Gastrocnemius medialis (tissue), 4 donors: ENCODE measurements around the gene TOMM70. TPM values are rescaled to one million over a fixed set of nuclear protein-coding genes. Genes with fewer than 3 reads are reported as not detected.

Source experiments
- ATAC-seq, 2 donors: fragments of 150-250 bp; one replicate each; pipeline ENCODE4 v1.9.1; 2016
- DNase-seq, 2 donors: peaks; one replicate each; pipeline ENCODE4 v3.0.0-alpha.2; 2019
- H3K27ac ChIP-seq, 4 donors: fragments of 200-600 bp; sonication (generic); 1 replicate in 1 of 4; 2 replicates in 3 of 4; pipeline ENCODE4 v1.5.1; 2016 to 2018; ENCODE audit warnings: mild to moderate bottlenecking in 2 of 4, moderate library complexity in 1 of 4
- H3K27me3 ChIP-seq, 3 donors: fragments of 200-600 bp; sonication (generic) in 2 of 3; 1 replicate in 1 of 3; 2 replicates in 2 of 3; pipeline versions ENCODE4 v1.5.1 to v1.6.0; 2016 to 2019; ENCODE audit warnings: mild to moderate bottlenecking in 1 of 3, moderate library complexity in 1 of 3
- H3K36me3 ChIP-seq, 2 donors: fragments of 200-600 bp; sonication (generic) in 1 of 2; one replicate each; pipeline ENCODE4 v1.5.1; 2017 to 2018
- H3K4me1 ChIP-seq, 2 donors: fragments of 200-600 bp; sonication (generic) in 1 of 2; one replicate each; pipeline ENCODE4 v1.5.1; 2016 to 2017; ENCODE audit warnings: mild to moderate bottlenecking in 2 of 2
- H3K4me3 ChIP-seq, 4 donors: fragments of 200-600 bp; sonication (generic) in 3 of 4; 1 replicate in 1 of 4; 2 replicates in 3 of 4; pipeline ENCODE4 v1.5.1; 2016 to 2019; ENCODE audit warnings: mild to moderate bottlenecking in 2 of 4
- H3K9me3 ChIP-seq, 3 donors: fragments of 200-600 bp; sonication (generic) in 2 of 3; 1 replicate in 1 of 3; 2 replicates in 2 of 3; pipeline ENCODE4 v1.5.1; 2016 to 2019
- POLR2A ChIP-seq, 2 donors: fragments of 450-650 bp; IDR thresholded peaks; one replicate each; pipeline ENCODE4 v1.6.1; 2017; ENCODE audit warnings: antibody characterized with exemption in 2 of 2, mild to moderate bottlenecking in 2 of 2, moderate library complexity in 2 of 2
- in situ Hi-C, 4 donors: fragments of 200-750 bp; cut with MboI; loops; one replicate each; pipeline versions ENCODE4 v1.15.0 to v1.8.0; 2017; ENCODE audit warnings: low sequenced_read_pairs in 4 of 4
- intact Hi-C: fragments of 100-400 bp; cut with DNase I; formaldehyde crosslinking; loops from one replicate; pipeline ENCODE4 v1.15.1; 2023; ENCODE audit warnings: low total_unique reads
- total RNA-seq, 4 donors: library from RNA; depleted of rRNA; stranded (reverse); fragments of >200 nt; gene quantifications; one replicate each; pipeline versions ENCODE4 v1.1.0 to v1.2.3, GENCODE V29; 2016
- TF ChIP-seq, protein P1 (sequence below), 5 experiments: fragments of 450-650 bp in 3 of 5; fragments of 200-600 bp in 2 of 5; sonication (generic) in 2 of 5; IDR thresholded peaks in 4 of 5; conservative IDR thresholded peaks in 1 of 5; 1 replicate in 4 of 5; 2 replicates in 1 of 5; pipeline ENCODE4 v1.5.1; 2016 to 2019; ENCODE audit warnings: antibody characterized with exemption in 5 of 5, mild to moderate bottlenecking in 3 of 5, moderate library complexity in 3 of 5

The TOMM70 gene
- total RNA-seq, 4 donors from 2014 or later, result 57.6 to 82.2 (median 64.3) TPM

DNA sequence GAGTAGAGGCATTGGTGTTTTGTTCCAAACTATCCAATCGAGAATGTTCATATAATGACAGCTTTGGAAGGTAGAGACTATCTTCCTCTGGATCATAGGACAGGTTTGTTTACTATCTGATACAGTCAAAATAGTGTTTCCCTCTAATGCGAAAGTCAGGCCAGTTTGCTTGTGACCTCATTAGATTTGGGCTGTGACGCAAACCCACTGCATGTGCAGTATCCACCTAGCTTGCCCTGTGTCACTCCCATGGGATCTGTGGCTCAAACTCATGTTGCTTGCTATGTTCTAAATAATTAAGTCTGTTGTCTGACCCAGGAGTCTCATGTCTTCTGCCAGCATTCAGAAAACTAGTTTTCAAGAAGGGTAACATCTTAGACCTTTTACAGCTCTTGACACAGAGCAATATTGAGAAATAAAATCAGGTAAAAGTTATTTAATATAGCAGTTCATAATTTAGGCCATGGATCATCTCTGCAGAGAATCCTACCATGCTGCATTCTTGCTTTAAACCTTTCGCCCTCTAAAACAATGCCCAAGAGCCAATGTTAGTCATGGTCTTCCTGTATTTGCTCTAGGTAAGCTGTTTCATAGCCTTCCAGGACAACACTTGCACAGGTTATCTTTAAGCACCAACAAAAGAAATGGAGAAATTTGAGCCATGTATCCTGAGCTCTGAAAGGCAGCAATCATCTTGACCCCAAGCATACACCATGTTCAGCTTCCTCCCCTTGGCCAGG lies 40.0 kb downstream of the TOMM70 start:
- H3K36me3 ChIP-seq, result peaks cover 0 to 59% of the 10 kb centered on the region in 2 donors
- in situ Hi-C loops, result no loop called here
- intact Hi-C loops, result no loop called here
- H3K4me3 ChIP-seq, result no peak overlapping the region
- no peaks in the 10 kb centered on the region for H3K4me1 ChIP-seq
- no peaks in the 10 kb centered on the region for H3K9me3 ChIP-seq
- H3K27ac ChIP-seq, result no peak overlapping the region
- ATAC-seq (no peak), DNase-seq (no peak)
- no peak for TF ChIP-seq POLR2A (IDR thresholded peaks at IDR 0.05)
- TF ChIP-seq, protein P1, sequence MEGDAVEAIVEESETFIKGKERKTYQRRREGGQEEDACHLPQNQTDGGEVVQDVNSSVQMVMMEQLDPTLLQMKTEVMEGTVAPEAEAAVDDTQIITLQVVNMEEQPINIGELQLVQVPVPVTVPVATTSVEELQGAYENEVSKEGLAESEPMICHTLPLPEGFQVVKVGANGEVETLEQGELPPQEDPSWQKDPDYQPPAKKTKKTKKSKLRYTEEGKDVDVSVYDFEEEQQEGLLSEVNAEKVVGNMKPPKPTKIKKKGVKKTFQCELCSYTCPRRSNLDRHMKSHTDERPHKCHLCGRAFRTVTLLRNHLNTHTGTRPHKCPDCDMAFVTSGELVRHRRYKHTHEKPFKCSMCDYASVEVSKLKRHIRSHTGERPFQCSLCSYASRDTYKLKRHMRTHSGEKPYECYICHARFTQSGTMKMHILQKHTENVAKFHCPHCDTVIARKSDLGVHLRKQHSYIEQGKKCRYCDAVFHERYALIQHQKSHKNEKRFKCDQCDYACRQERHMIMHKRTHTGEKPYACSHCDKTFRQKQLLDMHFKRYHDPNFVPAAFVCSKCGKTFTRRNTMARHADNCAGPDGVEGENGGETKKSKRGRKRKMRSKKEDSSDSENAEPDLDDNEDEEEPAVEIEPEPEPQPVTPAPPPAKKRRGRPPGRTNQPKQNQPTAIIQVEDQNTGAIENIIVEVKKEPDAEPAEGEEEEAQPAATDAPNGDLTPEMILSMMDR (IDR thresholded peaks at IDR 0.05 in 4 of 5, conservative IDR thresholded peaks at IDR 0.05 in 1 of 5), result no peak
- H3K27me3 ChIP-seq, result no peaks in the 10 kb centered on the region

DNA sequence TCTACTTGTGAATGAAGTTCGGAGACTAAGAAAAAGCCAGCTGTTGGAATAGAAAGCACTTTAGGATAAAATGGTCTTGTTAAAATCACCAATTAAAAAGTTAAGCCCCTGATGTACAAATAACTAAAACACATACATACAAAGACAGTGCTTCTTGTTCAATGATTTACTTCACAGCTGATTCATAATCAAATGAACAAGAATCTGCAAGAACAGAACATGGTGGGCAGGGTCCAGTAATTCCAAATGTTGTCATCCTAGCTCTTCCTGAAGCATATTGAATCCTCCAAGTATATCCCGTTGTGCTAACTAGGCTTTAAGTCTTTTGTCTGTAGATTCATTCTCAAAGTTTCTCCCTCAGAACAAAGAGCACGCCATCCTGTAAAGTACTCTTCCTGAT lies 41.9 kb downstream of the TOMM70 start:
- Histone ChIP-seq H3K27me3 (no peaks in the 10 kb centered on the region), H3K4me1 (no peaks in the 10 kb centered on the region), H3K9me3 (no peaks in the 10 kb centered on the region), H3K36me3 (peaks cover 0 to 59% of the 10 kb centered on the region in 2 donors), H3K27ac (no peak overlapping the region), H3K4me3 (no peak overlapping the region)
- intact Hi-C loops, result no loop called here
- ATAC-seq (no peak), DNase-seq (no peak)
- TF ChIP-seq, protein P1 (IDR thresholded peaks at IDR 0.05 in 4 of 5, conservative IDR thresholded peaks at IDR 0.05 in 1 of 5), result no peak
- no peak for TF ChIP-seq POLR2A (IDR thresholded peaks at IDR 0.05)
- in situ Hi-C loops, result no loop called here

DNA sequence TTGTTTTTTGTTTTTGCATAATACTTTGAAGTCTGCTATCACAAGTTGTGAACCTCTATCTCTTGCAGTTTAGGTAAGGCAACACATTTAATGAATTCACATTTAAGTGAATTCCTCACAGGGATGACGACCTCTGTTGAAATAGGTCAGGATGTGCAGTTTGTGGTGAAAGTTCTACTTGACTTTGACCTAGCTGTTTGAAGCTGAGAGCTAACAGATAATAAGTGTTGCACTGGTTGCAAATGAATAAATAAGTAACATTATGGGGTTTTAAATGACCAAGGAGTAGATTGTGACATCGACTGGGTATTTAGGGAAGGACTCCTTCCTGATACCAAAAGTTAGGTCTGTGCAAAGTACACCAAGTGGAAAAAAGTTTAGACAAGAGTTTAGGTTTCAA lies 42.5 kb downstream of the TOMM70 start:
- in situ Hi-C loops (no loop called here), intact Hi-C loops (no loop called here)
- Histone ChIP-seq H3K27me3 (no peaks in the 10 kb centered on the region), H3K9me3 (no peaks in the 10 kb centered on the region), H3K4me1 (no peaks in the 10 kb centered on the region), H3K36me3 (peaks cover 0 to 61% of the 10 kb centered on the region in 2 donors), H3K4me3 (no peak overlapping the region), H3K27ac (no peak overlapping the region)
- TF ChIP-seq, protein P1 (IDR thresholded peaks at IDR 0.05 in 4 of 5, conservative IDR thresholded peaks at IDR 0.05 in 1 of 5), result no peak
- TF ChIP-seq POLR2A (IDR thresholded peaks at IDR 0.05), result no peak
- DNase-seq (no peak), ATAC-seq (no peak)

DNA sequence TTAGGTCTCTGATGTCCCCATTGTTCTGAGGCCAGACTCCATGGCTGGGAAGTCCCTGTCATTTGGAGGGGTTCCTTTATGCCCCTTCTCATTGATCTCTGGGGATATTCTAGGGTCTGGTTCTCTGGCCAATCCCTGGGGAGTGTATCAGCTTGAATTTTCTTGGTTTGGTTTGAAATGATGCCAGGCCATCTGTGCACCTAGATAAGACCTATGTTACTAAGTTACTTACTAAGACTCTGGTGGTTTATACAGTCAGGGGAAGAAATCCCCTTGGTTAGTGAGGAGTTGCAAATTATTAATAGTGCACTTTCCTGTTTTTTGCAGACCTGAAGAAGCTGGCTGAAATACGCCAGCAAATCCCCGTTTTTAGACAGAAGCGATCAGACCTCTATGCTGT lies 46.0 kb downstream of the TOMM70 start:
- H3K4me1 ChIP-seq, result no peaks in the 10 kb centered on the region
- no peak for TF ChIP-seq POLR2A (IDR thresholded peaks at IDR 0.05)
- TF ChIP-seq, protein P1 (IDR thresholded peaks at IDR 0.05 in 4 of 5, conservative IDR thresholded peaks at IDR 0.05 in 1 of 5), result no peak
- no peaks in the 10 kb centered on the region for H3K9me3 ChIP-seq
- H3K27ac ChIP-seq, result no peak overlapping the region
- H3K27me3 ChIP-seq, result no peaks in the 10 kb centered on the region
- H3K36me3 ChIP-seq, result peaks cover 0 to 58% of the 10 kb centered on the region in 2 donors
- intact Hi-C loops, result no loop called here
- H3K4me3 ChIP-seq, result no peak overlapping the region
- DNase-seq (no peak), ATAC-seq (no peak)
- in situ Hi-C loops, result no loop called here
